Measurements from ENCODE around the gene ZDHHC13.

ZDHHC13 gene

DNA sequence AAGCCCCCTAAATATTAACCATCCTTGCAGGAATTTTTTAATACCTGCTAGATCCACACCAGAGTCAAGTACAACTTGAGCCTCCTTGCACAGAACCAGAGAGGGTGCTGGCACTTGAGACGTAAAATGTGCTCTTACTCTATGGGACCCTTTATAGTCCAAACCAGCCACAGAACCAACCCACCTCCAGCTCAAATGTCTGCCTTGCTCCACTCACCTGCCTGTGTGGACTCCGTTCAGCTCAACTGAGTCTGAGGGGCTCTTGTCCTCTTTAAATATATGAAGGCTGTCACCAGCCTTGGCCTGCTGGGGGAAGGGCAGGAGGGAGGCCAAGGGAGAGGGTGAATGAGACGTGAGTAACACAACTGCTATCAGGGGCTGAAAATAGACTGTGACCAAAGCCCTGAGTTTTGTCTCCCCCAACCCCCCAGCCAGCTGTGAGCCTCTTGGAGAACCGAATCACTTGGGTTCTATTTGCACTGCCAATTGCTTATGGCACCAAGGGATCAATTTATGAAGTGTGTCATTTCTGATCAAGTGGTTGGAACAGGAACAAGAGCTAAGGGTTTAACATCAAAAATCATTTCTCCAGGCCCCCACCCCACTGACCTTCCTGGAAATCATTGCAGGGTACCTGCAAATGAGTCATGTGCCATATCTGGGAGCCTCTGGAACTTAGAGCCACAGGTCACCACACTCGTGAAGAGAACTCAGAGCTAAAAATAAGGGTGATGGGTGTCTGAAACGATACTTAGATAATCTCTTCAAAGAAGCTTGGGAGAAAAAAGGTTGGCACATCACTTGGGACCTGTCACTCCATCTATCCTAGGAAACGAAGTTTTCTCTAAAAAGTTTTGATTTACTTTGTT is 85.0 kb downstream of the ZDHHC13 start, which contains the start of gene CSRP3:
CSRP3 (minus strand) TSS at position 247 of the 869 bp plus-strand sequence. CDS start 9,535 bp downstream, outside the sequence.
- no peak for DNase-seq (ENCODE audit: low read depth in 2 of 2, low spot score in 1 of 2)

DNA sequence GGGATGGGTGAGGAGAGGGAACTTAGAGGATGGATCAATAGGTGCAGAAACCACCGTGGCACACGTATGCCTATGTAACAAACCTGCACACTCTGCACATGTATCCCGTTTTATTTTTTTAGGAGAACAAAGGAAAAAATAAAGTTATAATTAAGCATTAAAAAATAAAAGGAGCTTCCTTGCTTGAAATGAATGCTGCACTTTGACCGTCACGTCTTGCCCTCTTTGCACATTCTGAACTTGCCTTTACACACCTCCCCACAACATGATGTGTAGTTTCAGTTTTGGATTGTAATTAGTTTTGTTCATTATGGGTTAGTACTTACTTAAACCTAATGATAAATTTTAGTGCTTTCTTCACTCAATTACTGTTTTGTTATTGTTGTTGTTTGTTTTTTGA is 87.9 kb downstream of the ZDHHC13 start:
- DNase-seq (ENCODE audit: low read depth in 2 of 2, low spot score in 1 of 2), result no peak

DNA sequence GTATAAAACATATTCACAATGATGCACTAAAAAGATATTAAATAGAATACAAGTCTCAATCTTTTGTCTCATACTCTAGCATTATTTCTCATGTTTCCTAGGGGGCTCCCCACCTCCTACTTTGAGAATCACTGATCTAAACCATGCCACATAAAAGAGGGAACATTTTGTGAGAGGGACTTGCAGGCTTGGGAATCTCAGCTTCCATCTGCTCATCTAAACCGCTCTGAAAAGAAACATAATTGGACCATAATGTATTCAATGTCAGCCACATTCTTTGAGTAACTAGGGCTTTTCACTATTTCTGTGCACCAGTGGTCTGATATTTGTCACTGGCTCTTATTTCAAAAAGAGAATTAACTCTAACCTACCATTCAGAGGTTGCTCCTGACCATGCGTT is 91.2 kb downstream of the ZDHHC13 start:
- DNase-seq (ENCODE audit: low read depth in 2 of 2, low spot score in 1 of 2), result no peak

DNA sequence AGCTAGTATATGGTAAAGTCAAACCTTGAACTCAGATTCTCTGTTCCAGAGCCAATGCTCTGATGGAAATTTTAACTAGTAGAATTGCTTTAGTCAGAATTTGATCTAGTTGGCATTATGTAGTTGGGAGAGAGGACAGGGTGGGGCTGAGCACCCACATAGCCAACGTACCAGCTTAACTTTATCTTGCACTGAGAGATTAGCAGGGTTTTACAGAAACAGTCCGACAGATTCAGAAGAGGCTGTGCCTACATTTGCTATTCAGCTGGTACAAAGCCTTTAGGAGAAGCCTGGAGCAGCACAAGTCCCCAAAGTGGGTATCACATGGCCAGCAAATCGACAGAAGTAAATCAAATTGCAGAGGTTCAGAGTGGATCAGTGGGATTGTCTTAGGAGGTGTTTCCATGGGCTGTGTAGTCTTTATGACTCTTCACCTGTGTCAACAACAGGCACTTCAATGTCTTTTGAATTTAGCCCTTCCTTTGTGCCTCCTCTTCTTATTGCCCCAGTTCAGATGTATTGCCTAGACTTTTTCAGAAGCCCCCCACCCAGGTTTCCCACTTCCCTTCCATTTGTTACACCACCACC is 92.1 kb downstream of the ZDHHC13 start:
- no peak for DNase-seq (ENCODE audit: low read depth in 2 of 2, low spot score in 1 of 2)

DNA sequence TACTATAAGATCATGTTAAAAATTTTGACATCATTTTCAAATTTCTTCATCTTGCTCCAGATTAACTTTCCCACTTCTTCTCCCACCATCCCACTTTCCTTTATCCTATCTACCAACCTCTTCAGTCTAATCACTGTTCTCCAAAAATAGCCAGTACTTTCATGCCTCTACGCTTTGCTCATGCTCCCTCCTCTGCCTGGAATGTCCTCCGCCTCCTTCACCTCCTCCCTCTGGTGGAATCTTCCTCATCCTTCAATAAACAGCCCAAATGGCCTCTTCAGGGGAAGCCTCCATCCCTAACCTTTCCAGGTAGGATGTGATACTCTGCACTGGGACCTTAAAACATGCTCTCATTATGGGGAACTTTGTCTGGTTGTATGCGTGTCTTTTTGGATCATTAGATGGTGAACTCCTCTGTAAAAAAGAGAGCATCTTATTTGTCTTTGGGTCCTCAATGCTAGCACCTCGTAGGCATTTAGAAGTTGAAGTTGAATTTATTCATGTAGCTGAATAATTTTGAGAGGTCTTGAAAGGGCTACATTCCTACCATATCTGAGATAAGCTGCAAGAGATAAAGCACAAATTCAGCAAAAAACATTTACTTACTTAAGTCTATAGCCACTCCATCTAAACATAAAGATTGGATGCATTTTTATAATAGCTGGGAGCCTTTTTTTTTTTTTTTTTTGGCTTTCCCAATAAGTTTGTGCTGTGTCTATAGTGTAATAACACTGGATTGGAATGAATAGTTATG is 92.8 kb downstream of the ZDHHC13 start:
- DNase-seq (ENCODE audit: low read depth in 2 of 2, low spot score in 1 of 2), result no peak

DNA sequence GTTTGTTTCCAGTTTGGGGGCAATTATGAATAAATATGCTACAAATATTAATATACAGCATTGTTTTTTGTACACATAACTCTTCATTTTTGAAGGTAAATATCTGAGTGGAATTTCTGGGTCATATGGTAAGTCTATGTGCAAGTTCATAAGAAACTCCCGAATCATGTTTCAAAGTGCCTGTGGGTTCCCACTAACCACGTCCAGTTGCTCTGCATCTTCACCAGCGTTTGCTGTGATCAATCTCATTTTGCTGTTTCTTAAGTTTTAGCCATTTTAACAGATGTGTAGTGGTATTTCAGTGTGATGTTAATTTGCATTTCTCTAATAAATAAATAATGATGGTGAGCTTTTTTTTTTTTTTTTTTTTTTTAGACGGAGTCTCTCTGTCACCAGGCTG is 99.1 kb downstream of the ZDHHC13 start:
- DNase-seq (ENCODE audit: low read depth in 2 of 2, low spot score in 1 of 2), result no peak

DNA sequence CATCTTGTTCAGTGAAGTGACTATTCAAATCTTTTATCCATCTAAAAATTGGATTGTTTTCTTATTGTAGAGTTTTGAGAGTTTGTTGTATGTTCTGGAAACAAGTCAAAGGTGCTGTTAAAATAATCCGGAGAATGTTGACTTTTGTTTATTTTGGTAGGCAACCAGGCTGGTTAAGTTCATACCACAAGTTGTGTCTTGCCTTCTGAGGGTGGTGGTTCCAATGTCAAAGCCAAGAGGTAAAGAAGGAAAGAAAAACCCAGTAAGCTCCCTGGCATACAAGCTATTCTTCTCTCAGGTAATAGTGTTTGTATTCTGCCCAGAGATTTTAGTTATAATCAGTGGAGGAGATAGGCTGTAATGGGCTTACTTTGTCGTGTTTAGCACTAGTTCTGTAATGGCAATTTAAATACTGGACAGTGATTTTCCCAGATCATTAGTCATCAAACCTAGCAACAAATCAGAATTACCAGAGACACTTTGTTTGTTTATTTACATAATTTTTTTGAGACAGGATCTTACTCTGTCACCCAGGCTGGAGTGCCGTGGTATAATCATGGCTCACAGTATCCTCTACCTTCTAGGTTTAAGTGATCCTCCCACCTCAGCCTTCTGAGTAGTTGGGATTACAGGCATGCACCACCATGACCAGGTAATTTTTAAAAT is 99.9 kb downstream of the ZDHHC13 start:
- DNase-seq (ENCODE audit: low read depth in 2 of 2, low spot score in 1 of 2), result no peak

DNA sequence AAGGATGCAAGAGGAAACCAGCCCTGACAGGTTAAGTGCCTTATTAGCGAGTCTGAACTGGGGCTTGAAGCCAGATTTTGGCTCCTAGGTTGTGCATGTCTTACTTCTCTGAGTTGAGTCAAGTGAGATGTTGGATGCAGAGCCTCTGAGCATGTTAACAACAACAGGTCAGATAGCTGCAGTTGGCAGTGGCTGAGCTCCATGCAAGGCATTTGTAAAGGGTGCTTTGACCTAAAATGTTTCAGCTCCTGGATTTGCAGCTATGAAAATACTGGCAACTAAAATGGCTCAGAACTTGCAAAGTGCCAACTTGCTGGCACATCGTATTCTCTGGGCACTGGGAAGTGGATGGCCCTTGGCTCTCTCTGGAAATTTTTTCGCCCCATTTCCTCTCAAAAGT is 101.2 kb downstream of the ZDHHC13 start:
- no peak for DNase-seq (ENCODE audit: low read depth in 2 of 2, low spot score in 1 of 2)

DNA sequence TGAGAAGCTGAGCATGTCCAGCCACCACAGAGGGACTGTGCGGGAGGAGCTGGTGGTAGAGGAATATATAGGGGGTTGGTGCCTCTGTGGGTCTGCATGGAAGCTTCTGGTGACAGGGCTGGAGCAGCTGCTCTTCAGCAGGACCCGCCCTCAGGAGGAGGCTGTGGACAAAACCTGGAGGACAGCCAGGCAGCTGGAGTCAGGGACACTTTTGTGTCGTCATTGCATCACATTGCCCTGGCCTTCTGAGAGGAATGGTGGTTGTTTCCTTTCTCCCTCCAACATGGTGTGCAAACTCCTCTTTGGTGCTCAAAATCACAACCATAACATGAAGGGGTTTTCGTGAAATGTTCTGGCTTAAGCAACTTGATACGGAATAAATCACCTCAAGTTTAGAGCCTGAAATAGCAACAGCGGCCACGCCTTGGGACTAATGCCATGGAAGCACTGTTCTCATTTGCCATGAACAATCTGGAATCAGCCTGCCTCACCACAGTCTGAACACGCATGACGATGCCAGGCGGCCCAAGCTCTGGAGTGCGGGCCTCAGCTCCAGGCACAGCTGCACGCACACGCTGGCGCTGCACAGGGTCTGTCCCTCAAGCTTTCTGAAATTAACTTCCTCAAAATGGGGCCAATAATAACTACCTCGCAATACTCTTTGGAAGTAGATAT is 102.0 kb downstream of the ZDHHC13 start:
- DNase-seq (ENCODE audit: low read depth in 2 of 2, low spot score in 1 of 2), result no peak

DNA sequence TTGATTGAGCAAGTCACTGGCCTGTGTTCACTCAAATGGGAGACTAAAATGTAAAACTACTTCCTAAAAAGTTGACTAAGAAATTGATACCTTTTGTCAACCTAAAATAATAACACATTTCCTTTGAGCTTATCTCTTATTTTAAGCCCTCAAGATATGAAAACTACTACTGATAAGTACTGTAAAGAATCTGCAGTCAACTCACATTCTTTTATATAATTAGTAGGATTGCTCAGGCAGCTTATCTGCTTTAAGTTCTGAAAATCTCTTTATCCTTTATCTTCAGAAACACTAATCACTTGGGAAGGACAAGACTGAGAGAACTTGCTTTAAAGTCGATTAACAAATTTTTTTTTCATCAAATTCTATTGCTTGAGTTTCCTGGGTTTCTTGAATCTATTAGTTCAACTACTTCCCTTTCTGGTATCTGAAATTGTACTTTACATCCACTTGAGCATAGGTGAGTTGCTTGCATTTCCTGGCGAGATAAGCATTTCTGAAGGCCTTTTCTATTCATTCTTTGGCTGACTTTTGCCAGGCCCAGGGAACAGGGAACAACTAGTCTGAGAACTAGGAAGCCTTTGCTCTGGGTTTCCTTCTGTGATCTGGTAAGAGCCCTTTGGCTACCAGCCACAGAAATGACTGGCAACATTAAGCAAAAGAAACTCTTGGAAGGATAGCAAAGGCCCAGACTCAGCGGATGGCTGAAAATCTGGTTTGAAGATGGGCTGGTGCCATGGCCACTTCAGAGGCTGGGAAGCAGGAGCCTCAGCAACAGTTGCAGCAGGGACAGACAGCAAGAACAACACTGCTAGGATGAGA is 104.1 kb downstream of the ZDHHC13 start:
- no peak for DNase-seq (ENCODE audit: low read depth in 2 of 2, low spot score in 1 of 2)

DNA sequence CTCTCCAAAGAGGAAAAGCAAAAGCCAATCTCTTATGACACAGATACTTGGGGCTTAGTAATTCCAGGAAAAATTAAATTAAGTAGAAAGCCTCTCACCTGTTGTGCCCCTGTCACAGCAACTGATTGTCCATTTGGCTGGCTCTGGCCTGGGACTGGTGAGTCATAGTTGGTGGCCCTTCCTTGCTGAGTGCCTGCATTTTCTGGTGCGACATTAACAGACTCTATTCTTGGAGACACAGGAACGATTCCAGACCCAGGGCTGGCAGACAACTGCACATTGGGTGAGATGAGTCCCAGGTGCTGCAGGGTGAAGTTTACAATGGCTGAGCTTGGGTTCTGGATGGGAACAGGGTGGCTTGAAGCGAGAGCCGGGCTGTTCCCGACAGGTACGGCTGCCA is 108.2 kb downstream of the ZDHHC13 start:
- DNase-seq (ENCODE audit: low read depth in 2 of 2, low spot score in 1 of 2), result no peak

DNA sequence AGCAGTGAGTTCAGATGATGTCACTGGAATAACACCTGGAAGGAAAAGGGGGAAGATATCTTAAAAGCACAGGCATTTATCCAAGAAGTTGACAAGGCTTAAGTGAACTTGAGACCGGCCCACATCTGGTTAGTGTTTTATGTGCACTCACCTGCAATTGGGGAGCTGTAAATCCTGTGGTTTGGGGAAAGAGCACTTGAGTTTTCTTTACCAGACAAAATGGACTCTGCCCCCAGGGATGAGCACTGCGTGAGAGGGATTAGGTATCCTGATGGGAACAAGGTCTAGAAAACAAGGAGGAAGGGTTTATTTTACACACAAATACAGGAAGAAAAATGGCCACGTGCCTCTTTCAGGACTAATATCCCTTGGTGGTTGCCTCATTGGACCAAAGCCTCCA is 108.6 kb downstream of the ZDHHC13 start:
- no peak for DNase-seq (ENCODE audit: low read depth in 2 of 2, low spot score in 1 of 2)
